GM06990 (cell line): Measurements from ENCODE around the gene CYP2A7.
"Not testable (repeated sequence)": the region's sequence is repeated elsewhere in the genome, so short reads cannot be mapped to it uniquely, and the experiment has no call there.

ENCODE experiments used
- DNase-seq: peaks from one replicate; pipeline ENCODE4 v3.0.0-alpha.2; 2011; ENCODE audit not compliant: insufficient read length; ENCODE audit errors: extremely low read depth
- H3K27me3 ChIP-seq: replicated peaks from 2 replicates; pipeline ENCODE4 v1.6.0; 2011; ENCODE audit warnings: low read length; ENCODE audit not compliant: control insufficient read depth, insufficient read depth
- H3K36me3 ChIP-seq: 2 replicates; pipeline ENCODE4 v1.5.1; 2011; ENCODE audit warnings: low read length; ENCODE audit not compliant: control insufficient read depth, insufficient read depth
- H3K4me3 ChIP-seq: replicated peaks from 2 replicates; pipeline ENCODE4 v1.5.1; 2011; ENCODE audit warnings: low read depth, mild to moderate bottlenecking, control low read depth, low read length
- CTCF ChIP-seq: IDR thresholded peaks from 2 replicates; pipeline ENCODE4 v1.5.1; 2011; ENCODE audit warnings: low read length, control low read depth, mild to moderate bottlenecking, inconsistent platforms; ENCODE audit not compliant: insufficient read depth, poor library complexity, severe bottlenecking

CYP2A7 gene

GRCh38 chr19:40921005-40921897 lies 39.2 kb upstream of the CYP2A7 start:
- no peak for DNase-seq
- no peak for TF ChIP-seq CTCF

GRCh38 chr19:40920300-40921004 lies 38.4 kb upstream of the CYP2A7 start:
- no peak for TF ChIP-seq CTCF
- DNase-seq, result no peak
- Histone ChIP-seq H3K36me3 (no peaks in the 10 kb centered on the region), H3K27me3 (no peaks in the 10 kb centered on the region), H3K4me3 (no peak overlapping the region)

More at GRCh38 chr19:40921005-40921897, 39.2 kb upstream of the CYP2A7 start:
- Histone ChIP-seq H3K27me3 (no peaks in the 10 kb centered on the region), H3K4me3 (no peak overlapping the region), H3K36me3 (no peaks in the 10 kb centered on the region)

- H3K4me3 ChIP-seq, DNase-seq, H3K27me3 ChIP-seq, H3K36me3 ChIP-seq: not testable (repeated sequence)
Measured at GRCh38 chr19:40919530-40920299, 37.7 kb upstream of the CYP2A7 start.

- H3K4me3 ChIP-seq, DNase-seq, H3K36me3 ChIP-seq, H3K27me3 ChIP-seq: not testable (repeated sequence)
Measured at GRCh38 chr19:40918303-40918702, 36.3 kb upstream of the CYP2A7 start.

- H3K4me3 ChIP-seq, result no peak overlapping the region
- TF ChIP-seq CTCF, result no peak
- H3K36me3 ChIP-seq, result no peaks in the 10 kb centered on the region
- no peak for DNase-seq
- no peaks in the 10 kb centered on the region for H3K27me3 ChIP-seq
Measured at GRCh38 chr19:40908976-40909375, 26.9 kb upstream of the CYP2A7 start.

- Histone ChIP-seq H3K4me3 (no peak overlapping the region), H3K27me3 (no peaks in the 10 kb centered on the region), H3K36me3 (no peaks in the 10 kb centered on the region)
- no peak for TF ChIP-seq CTCF
- DNase-seq, result peak; percentile 4
Measured at GRCh38 chr19:40907968-40908735, 26.1 kb upstream of the CYP2A7 start.
